GM08714 (cell line): ENCODE measurements around the gene HSDL2.
"Not testable (repeated sequence)": the region's sequence is repeated elsewhere in the genome, so short reads cannot be mapped to it uniquely, and the experiment has no call there.

ENCODE experiments used
- H3K4me3 ChIP-seq: fragments of 200-500 bp; sonication (Bioruptor generic); 2 replicates; pipeline ENCODE4 v1.5.1; 2014; ENCODE audit warnings: mild to moderate bottlenecking, low read length, inconsistent platforms
- ZNF274 ChIP-seq: IDR thresholded peaks from 2 replicates; pipeline ENCODE4 v1.6.1; 2012; ENCODE audit warnings: mild to moderate bottlenecking, low read depth, low read length

The HSDL2 gene

DNA sequence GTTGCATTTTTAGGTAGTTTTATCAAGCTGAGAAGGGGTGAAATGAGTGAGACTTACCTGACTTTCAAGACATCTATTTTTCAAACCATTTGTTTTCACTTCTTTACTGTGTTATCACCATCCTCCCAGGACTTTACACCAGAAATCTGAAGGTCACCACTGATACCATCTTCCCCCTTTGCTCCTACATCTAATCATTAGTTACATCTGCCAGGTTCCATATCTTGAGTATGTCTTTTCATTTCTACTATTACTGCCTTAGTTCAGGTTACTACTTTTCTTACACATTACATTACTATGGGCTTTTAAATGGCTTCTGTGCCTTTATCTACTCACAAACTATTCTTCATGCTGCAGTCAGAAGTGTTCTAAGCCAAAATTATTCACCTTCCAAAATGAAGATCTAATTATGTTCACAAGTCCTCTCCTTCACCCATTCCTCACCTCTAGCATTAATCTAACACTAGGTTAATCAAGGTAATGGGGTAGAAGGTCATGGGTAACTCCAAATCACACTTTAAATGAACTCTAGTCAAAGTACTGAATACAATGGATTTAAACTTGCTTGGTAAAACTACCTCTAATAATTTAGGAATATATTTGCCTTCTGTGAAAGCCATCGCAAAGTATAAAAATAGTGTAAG lies 2.1 kb upstream of the HSDL2 start:
- no peak overlapping the region; the same call in 1 of the 2 replicates for H3K4me3 ChIP-seq
- no peak for TF ChIP-seq ZNF274

GRCh38 chr9:112378328-112379176 lies 1.4 kb upstream of the HSDL2 start:
- no peak for TF ChIP-seq ZNF274
- peak overlapping the region; percentile 68 for H3K4me3 ChIP-seq

- peak overlapping the region; percentile 86 for H3K4me3 ChIP-seq
- TF ChIP-seq ZNF274, result no peak
Observed at GRCh38 chr9:112379177-112380101, 469 bp upstream of the HSDL2 start.

DNA sequence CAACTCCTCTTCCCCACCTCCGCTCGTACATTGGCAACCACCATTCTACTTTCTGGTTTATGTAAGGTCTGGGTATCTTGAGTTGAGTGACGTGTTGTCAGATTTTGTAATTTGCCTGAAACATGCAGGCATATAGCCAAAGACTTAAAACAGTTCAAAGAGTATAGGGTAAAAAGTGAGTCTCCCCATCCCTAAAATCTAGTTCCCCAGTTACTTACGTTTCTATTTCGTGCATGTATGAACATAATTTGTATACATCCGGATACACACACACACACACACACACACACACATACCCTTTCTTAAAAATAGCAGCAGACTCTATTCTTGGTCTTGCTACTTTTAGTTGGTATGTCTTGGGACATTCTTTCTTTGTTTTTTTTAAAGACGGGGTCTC lies 915 bp downstream of the HSDL2 start:
- peak overlapping the region; percentile 86 for H3K4me3 ChIP-seq

GRCh38 chr9:112382066-112382465 lies 2.2 kb downstream of the HSDL2 start:
- H3K4me3 ChIP-seq, result no peak overlapping the region
- no peak for TF ChIP-seq ZNF274

More for the DNA sequence above, 915 bp downstream of the HSDL2 start:
- no peak for TF ChIP-seq ZNF274

- no peak for TF ChIP-seq ZNF274
- no peak overlapping the region for H3K4me3 ChIP-seq
Observed at GRCh38 chr9:112382501-112383364, 2.8 kb downstream of the HSDL2 start.

GRCh38 chr9:112384219-112384618 lies 4.3 kb downstream of the HSDL2 start:
- H3K4me3 ChIP-seq, result no peak overlapping the region
- no peak for TF ChIP-seq ZNF274

DNA sequence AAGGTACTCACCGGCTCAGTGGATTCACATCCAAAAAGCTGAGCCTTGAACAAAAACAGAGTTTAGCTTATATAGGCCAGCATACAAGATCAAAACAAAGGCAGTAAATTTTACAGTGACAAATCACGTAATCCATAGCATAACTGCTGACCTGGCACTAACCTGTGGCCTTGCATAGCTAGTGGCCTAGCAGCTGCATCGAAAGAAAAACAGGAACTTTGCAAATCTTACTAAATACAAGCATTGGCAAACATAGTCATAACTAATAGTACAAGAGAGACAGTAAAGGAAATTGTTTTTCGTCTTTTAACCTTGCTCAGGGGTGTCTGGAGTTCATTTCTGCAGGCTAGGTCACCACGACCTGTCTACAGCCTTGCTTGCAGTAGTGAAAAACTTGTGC lies 4.8 kb downstream of the HSDL2 start:
- no peak for TF ChIP-seq ZNF274

GRCh38 chr9:112387115-112387514 lies 7.2 kb downstream of the HSDL2 start:
- TF ChIP-seq ZNF274, result no peak
- H3K4me3 ChIP-seq, result no peak overlapping the region

More for the DNA sequence above, 4.8 kb downstream of the HSDL2 start:
- H3K4me3 ChIP-seq, result no peak overlapping the region

- not testable (repeated sequence) for H3K4me3 ChIP-seq
Observed at GRCh38 chr9:112389897-112390296, 10.0 kb downstream of the HSDL2 start.

GRCh38 chr9:112391936-112392560 lies 12.1 kb downstream of the HSDL2 start:
- H3K4me3 ChIP-seq, result not testable (repeated sequence)

- not testable (repeated sequence) for H3K4me3 ChIP-seq
Observed at GRCh38 chr9:112393146-112393545, 13.2 kb downstream of the HSDL2 start.

DNA sequence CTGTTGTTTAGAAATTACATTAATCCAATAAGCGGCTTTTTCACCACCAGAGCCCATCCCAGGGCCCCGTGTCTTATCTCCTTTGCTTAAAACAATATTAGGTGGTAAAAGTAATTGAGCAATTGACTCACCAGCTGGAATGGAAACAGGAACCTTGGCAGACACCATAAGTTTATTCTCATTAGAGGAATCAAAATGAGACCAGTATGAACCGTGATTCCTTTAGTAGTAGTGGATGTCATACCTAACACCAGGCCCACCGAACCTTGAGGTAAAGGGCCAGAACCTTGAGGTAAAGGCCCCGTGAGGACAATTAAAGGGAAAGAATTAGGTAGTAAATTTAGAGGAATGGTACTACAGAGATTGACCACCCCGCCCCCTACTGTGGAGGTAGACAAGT lies 16.5 kb downstream of the HSDL2 start:
- no peak overlapping the region for H3K4me3 ChIP-seq
- TF ChIP-seq ZNF274, result no peak

- TF ChIP-seq ZNF274, result no peak
- H3K4me3 ChIP-seq, result no peak overlapping the region
Observed at GRCh38 chr9:112396872-112397271, 17.0 kb downstream of the HSDL2 start.
